Duodenal mucosa (tissue), 2 donors: ENCODE results near the gene CKMT1B.
"Not testable (repeated sequence)": the region's sequence is repeated elsewhere in the genome, so short reads cannot be mapped to it uniquely, and the experiment has no call there.

Source experiments
- H3K27ac ChIP-seq: one replicate; pipeline ENCODE4 v1.7.0; 2013; ENCODE audit warnings: low read depth, low read length
- H3K27me3 ChIP-seq, 2 donors: one replicate each; pipeline ENCODE4 v1.7.0; 2013; ENCODE audit warnings: low read length in 2 of 2, control low read depth in 1 of 2; ENCODE audit not compliant: insufficient read depth in 2 of 2, control insufficient read depth in 1 of 2
- H3K36me3 ChIP-seq, 2 donors: one replicate each; pipeline ENCODE4 v1.7.0; 2013; ENCODE audit warnings: low read length in 2 of 2, control low read depth in 1 of 2; ENCODE audit not compliant: insufficient read depth in 2 of 2, control insufficient read depth in 1 of 2
- H3K4me1 ChIP-seq, 2 donors: one replicate each; pipeline ENCODE4 v1.7.0; 2013; ENCODE audit warnings: low read length in 2 of 2, control low read depth in 1 of 2; ENCODE audit not compliant: insufficient read depth in 2 of 2, control insufficient read depth in 1 of 2
- H3K4me3 ChIP-seq, 2 donors: one replicate each; pipeline ENCODE4 v1.7.0; 2013; ENCODE audit warnings: low read length in 2 of 2, low read depth in 1 of 2
- H3K9ac ChIP-seq, 2 donors: one replicate each; pipeline ENCODE4 v1.7.0; 2013; ENCODE audit warnings: low read length in 2 of 2, low read depth in 1 of 2
- H3K9me3 ChIP-seq, 2 donors: one replicate each; pipeline ENCODE4 v1.7.0; 2013; ENCODE audit warnings: low read length in 2 of 2, control low read depth in 1 of 2; ENCODE audit not compliant: control insufficient read depth in 1 of 2

The CKMT1B gene

DNA sequence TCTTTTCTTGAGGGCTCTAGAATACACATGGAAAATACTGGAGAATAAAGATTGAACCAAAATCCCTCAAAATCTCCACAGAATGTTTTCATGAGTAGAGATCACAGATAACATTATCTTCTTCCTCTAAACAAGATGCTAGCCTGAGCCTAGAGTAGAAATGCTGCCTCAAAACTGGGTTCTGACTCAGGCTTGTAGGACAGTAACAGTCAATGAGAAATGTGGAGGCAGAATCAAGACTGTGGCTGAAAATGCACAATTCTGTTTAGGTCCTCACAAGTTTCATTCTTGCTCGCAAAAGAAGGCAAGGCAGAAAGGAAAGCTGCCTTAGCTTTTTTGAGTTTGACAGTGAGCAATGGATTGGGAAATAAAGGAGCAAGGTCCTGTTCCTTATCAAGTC lies 19.2 kb upstream of the CKMT1B start:
- not testable (repeated sequence) for H3K9me3 ChIP-seq, H3K4me3 ChIP-seq, H3K4me1 ChIP-seq, H3K9ac ChIP-seq, H3K27me3 ChIP-seq, H3K27ac ChIP-seq, H3K36me3 ChIP-seq

GRCh38 chr15:43589778-43590466 lies 3.9 kb upstream of the CKMT1B start, which contains the start of gene PPIP5K1:
TSS of gene PPIP5K1 (minus strand) at chr15:43590208. CDS start at chr15:43584504, 5,704 bp downstream.
- not testable (repeated sequence) for H3K36me3 ChIP-seq, H3K4me1 ChIP-seq, H3K27me3 ChIP-seq, H3K9ac ChIP-seq, H3K9me3 ChIP-seq, H3K4me3 ChIP-seq, H3K27ac ChIP-seq

DNA sequence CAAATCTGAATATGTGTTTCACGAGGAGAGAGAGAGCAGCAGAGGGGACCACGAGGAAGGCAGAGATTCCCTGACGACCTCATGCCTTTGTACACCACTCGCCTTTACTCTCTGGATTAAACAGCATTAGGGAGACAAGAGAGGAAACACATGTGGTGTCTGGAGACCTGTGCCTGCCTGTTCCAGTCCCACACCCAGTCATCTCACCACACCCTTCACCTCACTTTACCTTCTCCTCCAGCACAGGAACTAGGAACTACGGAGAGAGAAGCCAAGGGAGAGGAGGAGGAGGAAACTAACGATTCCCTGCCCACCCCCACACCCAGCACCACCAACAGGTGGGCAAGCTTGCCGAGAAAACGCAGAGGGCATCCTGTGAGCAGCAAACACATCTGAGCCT lies 986 bp upstream of the CKMT1B start:
- not testable (repeated sequence) for H3K9me3 ChIP-seq, H3K9ac ChIP-seq, H3K4me1 ChIP-seq, H3K4me3 ChIP-seq, H3K27ac ChIP-seq, H3K27me3 ChIP-seq, H3K36me3 ChIP-seq

DNA sequence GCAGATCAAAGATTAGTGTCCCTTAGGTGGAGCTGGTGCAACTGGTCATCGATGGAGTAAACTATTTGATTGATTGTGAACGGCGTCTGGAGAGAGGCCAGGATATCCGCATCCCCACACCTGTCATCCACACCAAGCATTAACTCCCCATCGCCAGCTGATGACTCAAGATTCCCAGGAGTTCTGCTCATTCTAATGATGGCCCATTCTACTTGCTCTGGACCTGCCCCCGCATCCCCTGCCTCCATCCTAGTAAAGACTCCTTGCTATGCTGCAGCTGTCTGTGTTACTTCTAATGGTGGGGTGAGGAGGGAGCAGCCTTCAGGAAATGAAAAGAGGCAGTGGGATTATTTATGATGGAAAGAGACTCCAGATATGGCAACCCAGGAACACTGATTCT lies 5.3 kb downstream of the CKMT1B start:
- not testable (repeated sequence) for H3K27me3 ChIP-seq, H3K9ac ChIP-seq, H3K9me3 ChIP-seq, H3K4me3 ChIP-seq, H3K4me1 ChIP-seq, H3K27ac ChIP-seq, H3K36me3 ChIP-seq

GRCh38 chr15:43600200-43600599 lies 6.4 kb downstream of the CKMT1B start:
- H3K4me3 ChIP-seq, H3K9ac ChIP-seq, H3K36me3 ChIP-seq, H3K4me1 ChIP-seq, H3K27me3 ChIP-seq, H3K27ac ChIP-seq, H3K9me3 ChIP-seq: not testable (repeated sequence)

DNA sequence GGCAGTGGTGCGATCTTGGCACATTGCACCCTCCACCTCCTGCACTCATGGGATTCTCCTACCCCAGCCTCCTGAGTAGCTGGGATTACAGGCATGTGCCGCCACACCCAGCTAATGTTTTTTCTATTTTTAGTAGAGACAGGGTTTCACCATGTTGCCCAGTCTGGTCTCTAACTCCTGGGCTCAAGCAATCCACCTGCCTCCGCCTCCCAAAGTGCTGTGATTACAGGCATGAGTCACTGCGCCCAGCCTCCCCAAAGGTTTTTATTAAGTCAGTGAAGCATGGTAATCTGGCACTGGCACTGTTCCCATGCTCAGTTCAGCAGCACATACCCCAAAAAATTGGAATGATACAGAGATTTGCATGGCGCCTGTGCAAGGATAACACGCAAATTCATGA lies 8.4 kb downstream of the CKMT1B start:
- not testable (repeated sequence) for H3K4me1 ChIP-seq, H3K4me3 ChIP-seq, H3K27ac ChIP-seq, H3K27me3 ChIP-seq, H3K9ac ChIP-seq, H3K9me3 ChIP-seq, H3K36me3 ChIP-seq

DNA sequence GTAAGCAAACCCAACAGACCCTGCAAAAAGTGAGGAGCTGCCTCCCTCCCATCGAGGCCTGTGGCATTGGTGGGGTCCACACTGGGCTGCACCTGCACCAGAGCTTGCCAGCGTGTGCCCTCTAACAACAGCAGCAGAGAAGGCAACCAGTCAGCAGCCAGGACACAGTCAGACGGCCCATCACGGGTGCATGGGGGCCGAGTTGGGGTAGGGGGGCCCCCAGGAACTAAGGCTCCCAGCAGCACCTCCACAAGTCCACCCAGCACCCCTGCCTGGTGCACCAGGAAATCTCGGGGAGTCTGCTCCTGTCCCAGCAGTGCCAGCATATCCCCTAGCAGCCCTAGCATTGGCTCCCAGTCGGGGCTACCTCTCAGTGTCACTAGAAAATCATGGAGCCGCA lies 23.9 kb downstream of the CKMT1B start:
- H3K9me3 ChIP-seq, H3K4me1 ChIP-seq, H3K9ac ChIP-seq, H3K36me3 ChIP-seq, H3K4me3 ChIP-seq, H3K27ac ChIP-seq, H3K27me3 ChIP-seq: not testable (repeated sequence)

DNA sequence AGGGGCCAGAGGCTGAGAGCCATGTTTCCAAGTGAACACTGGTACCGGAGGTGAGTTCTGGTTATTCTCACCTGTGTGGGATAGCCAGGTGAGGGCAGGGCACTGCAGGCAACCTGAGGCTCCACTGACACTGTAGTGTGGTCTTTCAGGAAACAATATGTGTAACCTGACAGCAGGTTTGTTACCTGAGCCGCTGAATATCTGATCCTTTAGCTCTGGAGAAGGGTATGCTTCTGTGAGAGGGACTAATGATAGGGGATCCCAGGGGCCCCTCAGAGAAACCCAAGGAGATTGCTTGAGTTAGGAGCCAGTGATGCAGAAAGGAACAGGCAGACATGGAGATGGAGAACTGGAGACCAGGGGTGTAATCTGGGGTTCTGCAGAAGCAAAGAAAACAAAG lies 24.9 kb downstream of the CKMT1B start, which contains the start of gene STRC:
STRC (minus strand) TSS at position 101 of the 400 bp plus-strand sequence; CDS start at position 23, 78 bp downstream.
- not testable (repeated sequence) for H3K27ac ChIP-seq, H3K36me3 ChIP-seq, H3K4me3 ChIP-seq, H3K9ac ChIP-seq, H3K9me3 ChIP-seq, H3K4me1 ChIP-seq, H3K27me3 ChIP-seq

DNA sequence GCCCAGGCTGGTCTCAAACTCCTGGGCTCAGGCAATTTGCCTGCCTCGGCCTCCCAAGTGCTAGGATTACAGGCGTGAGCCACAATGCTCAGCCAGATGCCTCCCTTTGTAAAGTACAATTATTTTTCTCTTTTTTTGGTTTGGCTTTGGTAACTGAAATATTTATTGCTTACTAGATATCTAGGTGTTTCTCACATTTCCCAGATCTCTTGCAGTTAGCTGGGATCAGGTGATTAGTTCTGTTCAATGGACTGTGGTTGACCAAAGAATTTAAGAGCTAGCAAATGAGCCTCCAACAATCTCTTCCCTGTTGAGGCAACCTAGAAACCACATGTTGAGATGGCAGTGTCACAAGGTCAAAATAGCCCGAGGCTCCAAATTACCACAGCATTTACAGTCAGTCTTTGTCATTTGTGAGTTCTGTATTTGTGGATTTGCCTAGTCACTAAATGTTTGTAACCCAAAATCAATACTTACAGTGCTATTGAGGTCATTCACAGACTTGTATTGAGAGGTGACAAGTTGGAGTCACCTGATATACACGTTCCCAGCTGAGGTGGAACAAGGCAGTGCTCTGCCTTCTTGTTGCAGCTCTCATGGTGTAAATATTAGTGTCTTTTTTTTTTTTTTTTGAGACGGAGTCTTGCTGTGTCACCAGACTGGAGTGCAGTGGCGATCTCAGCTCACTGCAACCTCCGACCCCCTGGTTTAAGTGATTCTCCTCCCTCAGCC lies 28.4 kb downstream of the CKMT1B start:
- H3K27ac ChIP-seq, H3K9me3 ChIP-seq, H3K27me3 ChIP-seq, H3K36me3 ChIP-seq, H3K4me3 ChIP-seq, H3K4me1 ChIP-seq, H3K9ac ChIP-seq: not testable (repeated sequence)

GRCh38 chr15:43625106-43625505 lies 31.3 kb downstream of the CKMT1B start:
- H3K9ac ChIP-seq: no peak overlapping the region

More at GRCh38 chr15:43625106-43625505, 31.3 kb downstream of the CKMT1B start:
- no peaks in the 10 kb centered on the region for H3K27me3 ChIP-seq
- H3K4me1 ChIP-seq: no peaks in the 10 kb centered on the region
- H3K4me3 ChIP-seq: no peak overlapping the region
- no peaks in the 10 kb centered on the region for H3K9me3 ChIP-seq
- no peaks in the 10 kb centered on the region for H3K36me3 ChIP-seq
- no peak overlapping the region for H3K27ac ChIP-seq
